Ovary (tissue), 3 donors: ENCODE measurements around the gene FAM114A2.

Experiments used
- EP300 ChIP-seq: sonication (generic); formaldehyde crosslinking; IDR thresholded peaks from one replicate; pipeline ENCODE4 v1.6.1; 2017; ENCODE audit warnings: antibody characterized with exemption
- POLR2A ChIP-seq: fragments of 450-650 bp; IDR thresholded peaks from one replicate; pipeline ENCODE4 v1.6.1; 2017; ENCODE audit warnings: antibody characterized with exemption, mild to moderate bottlenecking, moderate library complexity
- TF ChIP-seq, protein P1 (sequence below), 3 donors: fragments of 450-650 bp in 2 of 3; fragments of 200-600 bp in 1 of 3; IDR thresholded peaks; one replicate each; pipeline versions ENCODE4 v1.5.1 to v1.8.0; 2016 to 2022; ENCODE audit warnings: antibody characterized with exemption in 3 of 3, mild to moderate bottlenecking in 1 of 3
- donor health status: DM: no; HTN: no; CAD: no.

DNA sequence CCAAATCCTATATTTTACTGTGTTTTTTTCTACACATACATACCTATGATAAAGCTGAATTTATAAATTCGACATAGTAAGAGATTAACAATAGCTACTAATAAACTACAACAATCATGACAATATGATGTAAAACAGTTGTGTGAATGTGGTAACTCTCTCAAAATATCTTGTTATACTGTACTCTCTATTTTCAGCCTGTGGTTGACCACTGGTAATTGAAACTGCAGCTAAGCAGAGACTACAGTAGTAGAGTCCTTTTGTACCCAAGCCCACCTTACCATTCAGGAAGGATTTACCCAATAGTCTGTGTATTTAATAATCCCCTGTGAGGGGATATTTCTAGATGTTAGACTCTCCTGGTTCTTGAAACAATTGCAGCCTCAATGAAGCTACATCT lies 86.7 kb downstream of the FAM114A2 start:
- TF ChIP-seq, protein P1, sequence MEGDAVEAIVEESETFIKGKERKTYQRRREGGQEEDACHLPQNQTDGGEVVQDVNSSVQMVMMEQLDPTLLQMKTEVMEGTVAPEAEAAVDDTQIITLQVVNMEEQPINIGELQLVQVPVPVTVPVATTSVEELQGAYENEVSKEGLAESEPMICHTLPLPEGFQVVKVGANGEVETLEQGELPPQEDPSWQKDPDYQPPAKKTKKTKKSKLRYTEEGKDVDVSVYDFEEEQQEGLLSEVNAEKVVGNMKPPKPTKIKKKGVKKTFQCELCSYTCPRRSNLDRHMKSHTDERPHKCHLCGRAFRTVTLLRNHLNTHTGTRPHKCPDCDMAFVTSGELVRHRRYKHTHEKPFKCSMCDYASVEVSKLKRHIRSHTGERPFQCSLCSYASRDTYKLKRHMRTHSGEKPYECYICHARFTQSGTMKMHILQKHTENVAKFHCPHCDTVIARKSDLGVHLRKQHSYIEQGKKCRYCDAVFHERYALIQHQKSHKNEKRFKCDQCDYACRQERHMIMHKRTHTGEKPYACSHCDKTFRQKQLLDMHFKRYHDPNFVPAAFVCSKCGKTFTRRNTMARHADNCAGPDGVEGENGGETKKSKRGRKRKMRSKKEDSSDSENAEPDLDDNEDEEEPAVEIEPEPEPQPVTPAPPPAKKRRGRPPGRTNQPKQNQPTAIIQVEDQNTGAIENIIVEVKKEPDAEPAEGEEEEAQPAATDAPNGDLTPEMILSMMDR (IDR thresholded peaks at IDR 0.05) = no peak
- TF ChIP-seq EP300 (no peak), POLR2A (no peak)
